Right renal cortex interstitium (tissue), 3 donors: ENCODE data around the gene COX17. TPM values are rescaled to one million over a fixed set of nuclear protein-coding genes. Genes with fewer than 3 reads are reported as not detected.

Experiments used
- DNase-seq, 3 donors: peaks; one replicate each; pipeline ENCODE4 v3.0.0-alpha.2; 2013; ENCODE audit warnings: low read depth in 3 of 3, low spot score in 2 of 3
- polyA plus RNA-seq, 3 donors: library from polyadenylated mRNA; unstranded; fragments of 120-200 nt; gene quantifications; one replicate each; pipeline ENCODE4 v1.2.1, GENCODE V29; 2013; ENCODE audit not compliant: insufficient read length in 3 of 3

Gene COX17
- polyA plus RNA-seq, 3 donors, result 40.3 to 45.9 (median 44.3) TPM

GRCh38 chr3:119626196-119626595 lies 51.0 kb downstream of the COX17 start:
- no peak for DNase-seq

GRCh38 chr3:119625451-119626153 lies 51.6 kb downstream of the COX17 start:
- no peak for DNase-seq

DNA sequence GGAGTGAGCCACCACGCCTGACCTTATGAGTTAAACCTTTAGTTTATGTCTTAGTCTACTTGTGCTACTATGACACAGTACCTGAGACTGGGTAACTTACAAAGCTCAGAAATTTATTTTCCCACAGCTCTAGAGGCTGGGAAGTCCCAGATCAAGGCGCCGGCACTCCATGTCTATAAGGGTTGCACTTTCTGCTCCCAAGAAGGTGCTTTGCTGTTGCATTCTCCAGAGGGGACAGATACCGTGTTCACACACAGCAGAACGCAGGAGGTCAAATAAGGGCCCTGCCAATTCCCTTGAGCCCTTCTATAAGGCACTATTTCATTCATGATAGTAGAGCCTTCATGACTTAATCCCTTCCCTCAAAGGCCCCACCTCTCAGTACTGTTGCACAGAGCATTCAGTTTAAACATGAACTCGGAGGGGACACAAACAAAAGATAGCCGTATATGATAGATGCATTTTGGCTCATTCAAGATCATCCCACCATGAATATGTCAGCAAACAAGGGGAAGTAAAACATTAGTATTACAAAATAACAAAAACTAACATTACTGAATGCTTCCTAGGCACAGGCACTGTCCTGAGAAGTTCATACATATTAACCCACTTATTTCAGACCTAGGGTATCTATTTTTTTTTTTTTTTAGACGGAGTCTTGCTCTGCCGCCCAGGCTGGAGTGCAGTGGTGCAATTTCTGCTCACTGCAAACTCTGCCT lies 53.0 kb downstream of the COX17 start:
- no peak for DNase-seq

GRCh38 chr3:119620899-119621298 lies 56.3 kb downstream of the COX17 start:
- DNase-seq, result no peak

Other genes with a start within 250 kb of the COX17 start
- gene TMEM39A, start 213.8 kb downstream of the COX17 start, polyA plus RNA-seq, result 10 to 100 TPM; 49.7 to 55.4 (median 50.4) TPM
- 10 to 100 TPM; 24.8 to 27.3 (median 26.7) TPM for gene POGLUT1, start 208.4 kb downstream of the COX17 start, polyA plus RNA-seq
- 100 to 1,000 TPM; 107 to 110 (median 107) TPM for gene TIMMDC1, start 178.9 kb downstream of the COX17 start, polyA plus RNA-seq
- under 1 TPM; 0.11 to 0.23 (median 0.12) TPM for gene CD80, start 117.8 kb downstream of the COX17 start, polyA plus RNA-seq
- 1 to 10 TPM; 7.0 to 7.7 (median 7.6) TPM for gene ADPRH, start 97.9 kb downstream of the COX17 start, polyA plus RNA-seq
- gene PLA1A, start 79.5 kb downstream of the COX17 start, polyA plus RNA-seq, result 1 to 10 TPM; 7.4 to 9.0 (median 8.5) TPM
- gene POPDC2, start 16.8 kb downstream of the COX17 start, polyA plus RNA-seq, result 1 to 10 TPM; 3.8 to 4.5 (median 4.5) TPM
- gene CFAP91, start 25.6 kb upstream of the COX17 start, polyA plus RNA-seq, result 10 to 100 TPM; 15.0 to 25.5 (median 18.8) TPM
- gene NR1I2, start 104.7 kb upstream of the COX17 start, polyA plus RNA-seq, result under 1 TPM; 0.49 to 0.54 (median 0.54) TPM